Measurements from ENCODE around the gene C2orf42. TPM values are rescaled to one million over a fixed set of nuclear protein-coding genes. Genes with fewer than 3 reads are reported as not detected.
A peak's percentile ranks its signal among the peaks of the same experiment; 100 is the strongest.

The C2orf42 gene
- total RNA-seq, 2 donors from 2014 or later = 7.1 to 11.4 TPM

GRCh38 chr2:70202236-70202806 is 11.5 kb upstream of the C2orf42 start:
- DNase-seq = no peak
- H3K9ac ChIP-seq (ENCODE audit: low read depth in 2 of 2, low read length in 2 of 2) = peak overlapping the region in 1 of 2 donors; percentile 12
- H3K4me3 ChIP-seq = no peak overlapping the region
- H3K27ac ChIP-seq = no peak overlapping the region
- H3K4me1 ChIP-seq = no peaks in the 10 kb centered on the region
- no peaks in the 10 kb centered on the region for H3K36me3 ChIP-seq
- H3K9me3 ChIP-seq = no peaks in the 10 kb centered on the region
- TF ChIP-seq CTCF (IDR thresholded peaks at IDR 0.05) = no peak
- no peaks in the 10 kb centered on the region for H3K27me3 ChIP-seq
- intact Hi-C loops (cut with DNase I) = no loop called here

- DNase-seq = no peak
- intact Hi-C loops (cut with DNase I) = no loop called here
- Histone ChIP-seq H3K4me3 (no peak overlapping the region), H3K4me1 (no peaks in the 10 kb centered on the region), H3K9me3 (no peaks in the 10 kb centered on the region), H3K36me3 (no peaks in the 10 kb centered on the region), H3K9ac (ENCODE audit: low read depth in 2 of 2, low read length in 2 of 2) (no peak overlapping the region), H3K27ac (no peak overlapping the region), H3K27me3 (no peaks in the 10 kb centered on the region)
- no peak for TF ChIP-seq CTCF (IDR thresholded peaks at IDR 0.05)
Measured at GRCh38 chr2:70201831-70202230, 11.0 kb upstream of the C2orf42 start.

- H3K9ac ChIP-seq (ENCODE audit: low read depth in 2 of 2, low read length in 2 of 2) = no peak overlapping the region
- intact Hi-C loops (cut with DNase I) = no loop called here
Measured at GRCh38 chr2:70201225-70201768, 10.5 kb upstream of the C2orf42 start.

GRCh38 chr2:70199320-70199864 is 8.6 kb upstream of the C2orf42 start:
- intact Hi-C loops (cut with DNase I) = loop anchor here (10.0 kb wide), 1 partner anchor 95 kb away; the partner anchor contains the start of gene SNRPG
- no peak for TF ChIP-seq CTCF (IDR thresholded peaks at IDR 0.05)
- no peaks in the 10 kb centered on the region for H3K27me3 ChIP-seq
- no peaks in the 10 kb centered on the region for H3K4me1 ChIP-seq
- H3K9me3 ChIP-seq = no peaks in the 10 kb centered on the region
- H3K9ac ChIP-seq (ENCODE audit: low read depth in 2 of 2, low read length in 2 of 2) = no peak overlapping the region
- no peak overlapping the region for H3K4me3 ChIP-seq
- no peak for DNase-seq
- no peaks in the 10 kb centered on the region for H3K36me3 ChIP-seq
- no peak overlapping the region for H3K27ac ChIP-seq

More at GRCh38 chr2:70201225-70201768, 10.5 kb upstream of the C2orf42 start:
- Histone ChIP-seq H3K36me3 (no peaks in the 10 kb centered on the region), H3K27me3 (no peaks in the 10 kb centered on the region), H3K4me3 (no peak overlapping the region), H3K27ac (no peak overlapping the region), H3K4me1 (no peaks in the 10 kb centered on the region), H3K9me3 (no peaks in the 10 kb centered on the region)
- TF ChIP-seq CTCF (IDR thresholded peaks at IDR 0.05) = no peak
- no peak for DNase-seq

- no peak for DNase-seq
- no peak for TF ChIP-seq CTCF (IDR thresholded peaks at IDR 0.05)
- Histone ChIP-seq H3K36me3 (no peaks in the 10 kb centered on the region), H3K27me3 (no peaks in the 10 kb centered on the region), H3K4me1 (no peaks in the 10 kb centered on the region), H3K27ac (no peak overlapping the region), H3K9me3 (no peaks in the 10 kb centered on the region), H3K9ac (ENCODE audit: low read depth in 2 of 2, low read length in 2 of 2) (no peak overlapping the region), H3K4me3 (no peak overlapping the region)
- intact Hi-C loops (cut with DNase I) = loop anchor here (10.0 kb wide), 1 partner anchor 102 kb away; the partner anchor contains the start of gene SNRPG
Measured at GRCh38 chr2:70192516-70192915, 1.7 kb upstream of the C2orf42 start.

Measured in colonic mucosa (tissue), 4 donors.